ENCODE measurements around the gene TRIM3. TPM values are rescaled to one million over a fixed set of nuclear protein-coding genes. Genes with fewer than 3 reads are reported as not detected.

TRIM3 gene
- total RNA-seq, 4 donors from 2014 or later, result 21.5 to 159 (median 123) TPM

GRCh38 chr11:6472934-6473333 lies 807 bp downstream of the TRIM3 start:
- Histone ChIP-seq H3K9me3 (no peaks in the 10 kb centered on the region), H3K36me3 (peaks cover 0 to 16% (median 0%) of the 10 kb centered on the region in 3 donors), H3K4me1 (peaks cover 0 to 53% (median 9%) of the 10 kb centered on the region in 4 donors), H3K4me3 (peak overlapping the region; percentile 74 to 95 (median 84)), H3K27me3 (no peaks in the 10 kb centered on the region), H3K27ac (peak overlapping the region; percentile 81 to 99 (median 94))
- TF ChIP-seq POLR2A (IDR thresholded peaks at IDR 0.05), result no peak
- TF ChIP-seq CTCF (IDR thresholded peaks at IDR 0.05), result no peak
- DNase-seq, result no peak

GRCh38 chr11:6469599-6469998 lies 4.1 kb downstream of the TRIM3 start:
- peak in 1 of 3 donors; percentile 60 for DNase-seq
- Histone ChIP-seq H3K27ac (peak overlapping the region in 3 of 4 donors; percentile 50 to 88 (median 83)), H3K36me3 (peaks cover 0 to 12% (median 0%) of the 10 kb centered on the region in 3 donors), H3K9me3 (no peaks in the 10 kb centered on the region), H3K4me1 (peaks cover 0 to 47% (median 7%) of the 10 kb centered on the region in 4 donors), H3K4me3 (peak overlapping the region in 2 of 4 donors; percentile 3 to 20), H3K27me3 (no peaks in the 10 kb centered on the region)
- TF ChIP-seq CTCF (IDR thresholded peaks at IDR 0.05) (no peak), POLR2A (IDR thresholded peaks at IDR 0.05) (no peak)

- peaks cover 0 to 43% (median 7%) of the 10 kb centered on the region in 4 donors for H3K4me1 ChIP-seq
- no peaks in the 10 kb centered on the region for H3K9me3 ChIP-seq
- DNase-seq, result peak; percentile 44 to 89 (median 85)
- no peaks in the 10 kb centered on the region for H3K27me3 ChIP-seq
- TF ChIP-seq CTCF (IDR thresholded peaks at IDR 0.05) (no peak), POLR2A (IDR thresholded peaks at IDR 0.05) (peak in 1 of 2 donors; percentile 48)
- peak overlapping the region in 3 of 4 donors; percentile 50 to 88 (median 83) for H3K27ac ChIP-seq
- peaks cover 0 to 18% (median 0%) of the 10 kb centered on the region in 3 donors for H3K36me3 ChIP-seq
- peak overlapping the region in 2 of 4 donors; percentile 3 to 20 for H3K4me3 ChIP-seq
Observed at GRCh38 chr11:6468712-6469495, 4.8 kb downstream of the TRIM3 start.

GRCh38 chr11:6459099-6459450 lies 14.7 kb downstream of the TRIM3 start:
- TF ChIP-seq POLR2A (IDR thresholded peaks at IDR 0.05) (no peak), CTCF (IDR thresholded peaks at IDR 0.05) (no peak)
- H3K4me1 ChIP-seq, result no peaks in the 10 kb centered on the region
- H3K4me3 ChIP-seq, result no peak overlapping the region
- no peaks in the 10 kb centered on the region for H3K9me3 ChIP-seq
- peak in 1 of 3 donors; percentile 69 for DNase-seq
- H3K36me3 ChIP-seq, result peaks cover 0 to 90% (median 0%) of the 10 kb centered on the region in 3 donors
- no peaks in the 10 kb centered on the region for H3K27me3 ChIP-seq
- peak overlapping the region in 2 of 4 donors; percentile 64 to 80 for H3K27ac ChIP-seq

- Histone ChIP-seq H3K9me3 (no peaks in the 10 kb centered on the region), H3K4me3 (no peak overlapping the region), H3K36me3 (peaks cover 0 to 89% (median 0%) of the 10 kb centered on the region in 3 donors), H3K27ac (peak overlapping the region in 1 of 4 donors; percentile 80), H3K27me3 (no peaks in the 10 kb centered on the region), H3K4me1 (no peaks in the 10 kb centered on the region)
- TF ChIP-seq POLR2A (IDR thresholded peaks at IDR 0.05), result no peak
- TF ChIP-seq CTCF (IDR thresholded peaks at IDR 0.05), result no peak
- DNase-seq, result no peak
Observed at GRCh38 chr11:6458352-6459098, 15.2 kb downstream of the TRIM3 start.
